Muscle of leg (tissue), 11 donors: ENCODE data around the gene PCSK6. TPM values are rescaled to one million over a fixed set of nuclear protein-coding genes. Genes with fewer than 3 reads are reported as not detected.

ENCODE experiments used
- DNase-seq: peaks from one replicate; pipeline ENCODE4 v3.0.0; 2013
- H3K27ac ChIP-seq: one replicate; pipeline ENCODE4 v1.5.1; 2013; ENCODE audit warnings: mild to moderate bottlenecking, low read length, control low read depth
- H3K27me3 ChIP-seq: one replicate; pipeline ENCODE4 v1.6.1; 2013; ENCODE audit warnings: low read length; ENCODE audit not compliant: control insufficient read depth, insufficient read depth
- H3K36me3 ChIP-seq: one replicate; pipeline ENCODE4 v1.6.1; 2013; ENCODE audit warnings: low read length; ENCODE audit not compliant: control insufficient read depth, insufficient read depth
- H3K4me1 ChIP-seq: one replicate; pipeline ENCODE4 v1.6.1; 2013; ENCODE audit warnings: low read length; ENCODE audit not compliant: control insufficient read depth, insufficient read depth
- H3K4me3 ChIP-seq: one replicate; pipeline ENCODE4 v1.5.1; 2013; ENCODE audit warnings: low read length, control low read depth
- H3K9me3 ChIP-seq: replicated peaks from 2 replicates; pipeline ENCODE4 v1.6.1; 2013; ENCODE audit warnings: low read depth, low read length; ENCODE audit not compliant: control insufficient read depth
- WGBS: methylation state at CpG from one replicate; pipeline ENCODE4 v1.1.5; 2013; ENCODE audit warnings: missing lambda C conversion rate; ENCODE audit not compliant: insufficient coverage; 5-methylcytosine and 5-hydroxymethylcytosine counted together
- polyA plus RNA-seq, 8 donors: library from polyadenylated mRNA; unstranded; fragments of 120-200 nt; gene quantifications; one replicate each; pipeline versions ENCODE4 v1.2.1 to v1.2.3, GENCODE V29; 2013; ENCODE audit warnings: inconsistent platforms in 1 of 8, low replicate concordance in 1 of 8; ENCODE audit not compliant: insufficient read length in 8 of 8, insufficient read depth in 1 of 8
- total RNA-seq: library from RNA; stranded (reverse); fragments of 120-200 nt; gene quantifications from one replicate; pipeline ENCODE4 v1.2.4, GENCODE V29; 2013

The PCSK6 gene
- total and polyA plus RNA-seq, 9 donors: 6.2 to 14.1 (median 9.5) TPM

- H3K9me3 ChIP-seq: no peaks in the 10 kb centered on the region
- no peak for DNase-seq
- no peaks in the 10 kb centered on the region for H3K4me1 ChIP-seq
- WGBS: no CpG with 5 or more reads among the region's 6 CpGs
- H3K27me3 ChIP-seq: peaks cover 10% of the 10 kb centered on the region
- H3K27ac ChIP-seq: no peak overlapping the region
- no peaks in the 10 kb centered on the region for H3K36me3 ChIP-seq
- H3K4me3 ChIP-seq: no peak overlapping the region
Measured at GRCh38 chr15:101431748-101432147, 57.8 kb downstream of the PCSK6 start.

GRCh38 chr15:101431301-101431700 is 58.2 kb downstream of the PCSK6 start:
- no peaks in the 10 kb centered on the region for H3K4me1 ChIP-seq
- no peak overlapping the region for H3K4me3 ChIP-seq
- no peak overlapping the region for H3K27ac ChIP-seq
- peaks cover 10% of the 10 kb centered on the region for H3K27me3 ChIP-seq
- WGBS: 68% methylated on average over 13 of the region's 15 CpGs
- H3K36me3 ChIP-seq: no peaks in the 10 kb centered on the region
- no peak for DNase-seq
- no peaks in the 10 kb centered on the region for H3K9me3 ChIP-seq

GRCh38 chr15:101429646-101430045 is 59.9 kb downstream of the PCSK6 start:
- H3K4me1 ChIP-seq: no peaks in the 10 kb centered on the region
- 84% methylated on average over 12 of the region's 18 CpGs for WGBS
- H3K27me3 ChIP-seq: peaks cover 5% of the 10 kb centered on the region
- H3K9me3 ChIP-seq: no peaks in the 10 kb centered on the region
- no peak overlapping the region for H3K27ac ChIP-seq
- no peak for DNase-seq
- H3K36me3 ChIP-seq: no peaks in the 10 kb centered on the region
- no peak overlapping the region for H3K4me3 ChIP-seq

GRCh38 chr15:101429191-101429590 is 60.3 kb downstream of the PCSK6 start:
- H3K4me3 ChIP-seq: no peak overlapping the region
- no peak overlapping the region for H3K27ac ChIP-seq
- no peaks in the 10 kb centered on the region for H3K4me1 ChIP-seq
- DNase-seq: no peak
- no peaks in the 10 kb centered on the region for H3K36me3 ChIP-seq
- no peaks in the 10 kb centered on the region for H3K9me3 ChIP-seq
- peaks cover 3% of the 10 kb centered on the region for H3K27me3 ChIP-seq
- 81% methylated on average over 3 of the region's 8 CpGs for WGBS

DNA sequence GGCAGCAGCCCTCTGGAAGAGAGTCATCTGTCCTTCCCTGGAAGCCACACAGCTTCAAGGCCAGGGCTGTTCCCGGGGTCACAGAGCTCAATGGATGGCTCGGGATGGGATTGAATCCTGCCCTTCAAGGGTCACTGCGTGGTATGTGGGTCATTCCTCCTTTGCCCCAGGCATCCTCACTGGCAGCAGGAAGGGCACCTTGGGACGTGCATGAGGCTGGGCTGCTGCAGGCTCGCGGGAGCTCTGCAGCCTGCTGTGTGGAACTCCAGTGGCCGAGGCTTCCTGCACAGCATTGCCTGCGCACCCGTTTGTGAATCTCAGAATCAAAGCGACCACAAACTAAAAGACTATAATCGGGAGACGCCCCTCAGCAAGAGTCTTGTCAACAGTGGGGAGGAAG is 60.7 kb downstream of the PCSK6 start:
- 85% methylated on average over 7 of the region's 12 CpGs for WGBS
- H3K9me3 ChIP-seq: no peaks in the 10 kb centered on the region
- H3K4me1 ChIP-seq: no peaks in the 10 kb centered on the region
- H3K4me3 ChIP-seq: no peak overlapping the region
- H3K27ac ChIP-seq: no peak overlapping the region
- H3K36me3 ChIP-seq: no peaks in the 10 kb centered on the region
- peaks cover 3% of the 10 kb centered on the region for H3K27me3 ChIP-seq
- DNase-seq: no peak

DNA sequence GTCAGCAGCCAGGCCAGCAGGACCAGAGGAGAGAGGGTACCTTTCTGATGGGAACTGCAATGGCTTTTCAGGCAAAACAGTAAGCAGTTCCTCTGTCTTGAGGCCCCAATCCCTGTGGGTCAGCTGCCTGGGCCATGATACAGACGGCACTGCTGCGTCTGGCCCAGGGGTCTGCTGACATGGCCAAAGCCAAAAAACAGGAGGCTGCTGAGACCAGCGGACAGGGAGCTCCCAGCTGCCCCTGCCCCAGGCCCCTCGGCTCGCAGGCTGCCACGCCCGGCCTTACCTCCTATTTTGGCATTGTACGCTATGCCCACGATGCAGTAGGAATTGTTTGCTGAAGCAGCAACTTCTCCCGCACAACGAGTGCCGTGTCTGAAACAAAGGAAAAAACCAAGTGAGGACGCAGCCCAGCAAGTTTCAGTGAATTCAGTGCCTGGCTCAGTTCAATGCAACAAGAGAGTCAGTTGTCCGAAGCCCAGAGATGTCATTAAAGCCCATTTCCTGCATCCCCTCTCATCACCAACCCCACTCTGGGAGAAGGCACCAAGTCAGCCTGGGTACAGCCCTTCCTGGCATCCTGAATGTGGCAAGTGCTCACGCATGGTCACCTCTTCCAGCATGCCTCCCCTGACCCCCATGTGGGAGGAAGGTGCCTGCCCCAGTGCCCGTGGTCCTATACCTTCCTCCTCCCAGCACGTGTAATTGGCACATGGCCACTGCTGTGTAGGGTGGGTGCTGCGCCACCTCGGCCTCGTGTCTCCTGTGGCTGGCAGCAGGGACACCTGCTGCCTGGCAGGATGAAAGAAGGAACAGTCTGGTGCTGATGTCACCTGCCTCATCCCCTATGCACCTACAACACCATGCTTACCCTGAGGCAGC is 61.7 kb downstream of the PCSK6 start:
- Histone ChIP-seq H3K9me3 (no peaks in the 10 kb centered on the region), H3K36me3 (no peaks in the 10 kb centered on the region), H3K27ac (no peak overlapping the region), H3K4me1 (no peaks in the 10 kb centered on the region), H3K27me3 (peaks cover 3% of the 10 kb centered on the region), H3K4me3 (no peak overlapping the region)
- no peak for DNase-seq
- WGBS: 77% methylated on average over 15 of the region's 20 CpGs

GRCh38 chr15:101426761-101427333 is 62.7 kb downstream of the PCSK6 start:
- no peak for DNase-seq
- Histone ChIP-seq H3K36me3 (no peaks in the 10 kb centered on the region), H3K27me3 (peaks cover 3% of the 10 kb centered on the region), H3K4me1 (no peaks in the 10 kb centered on the region), H3K4me3 (no peak overlapping the region), H3K27ac (no peak overlapping the region), H3K9me3 (no peaks in the 10 kb centered on the region)
- whole genome bisulfite sequencing: 69% methylated on average over 15 of the region's 17 CpGs

GRCh38 chr15:101425787-101426365 is 63.6 kb downstream of the PCSK6 start:
- no peak overlapping the region for H3K4me3 ChIP-seq
- H3K9me3 ChIP-seq: no peaks in the 10 kb centered on the region
- no peak overlapping the region for H3K27ac ChIP-seq
- no peaks in the 10 kb centered on the region for H3K36me3 ChIP-seq
- no peak for DNase-seq
- H3K27me3 ChIP-seq: no peaks in the 10 kb centered on the region
- H3K4me1 ChIP-seq: no peaks in the 10 kb centered on the region
- 71% methylated on average over 4 of the region's 9 CpGs for WGBS

DNA sequence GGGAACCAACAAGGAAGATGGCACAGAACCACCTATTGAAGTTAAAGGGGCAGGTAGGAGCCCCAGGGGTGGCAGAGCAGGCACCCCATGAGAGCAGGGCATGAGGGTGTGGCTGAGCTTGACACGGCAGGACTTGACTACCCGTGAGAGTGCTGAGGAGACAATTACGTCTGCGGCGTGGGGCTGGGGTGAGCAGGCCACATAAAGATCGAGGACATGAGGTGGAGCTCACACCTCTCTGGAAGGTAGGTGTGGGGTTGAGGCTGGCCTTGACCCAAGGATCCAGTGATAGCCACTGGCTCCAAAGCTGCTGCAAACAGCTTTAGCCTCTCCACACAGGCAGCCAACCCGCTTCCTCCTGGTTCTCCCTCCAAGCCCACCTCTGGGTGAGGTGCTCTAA is 64.5 kb downstream of the PCSK6 start:
- H3K27me3 ChIP-seq: no peaks in the 10 kb centered on the region
- WGBS: 73% methylated on average over 7 of the region's 7 CpGs
- no peak for DNase-seq
- H3K36me3 ChIP-seq: no peaks in the 10 kb centered on the region
- no peak overlapping the region for H3K27ac ChIP-seq
- H3K4me3 ChIP-seq: no peak overlapping the region
- no peaks in the 10 kb centered on the region for H3K9me3 ChIP-seq
- no peaks in the 10 kb centered on the region for H3K4me1 ChIP-seq

- H3K4me3 ChIP-seq: no peak overlapping the region
- H3K27ac ChIP-seq: no peak overlapping the region
- 100% methylated on average over 2 of the region's 4 CpGs for WGBS
- peaks cover 2% of the 10 kb centered on the region for H3K27me3 ChIP-seq
- no peaks in the 10 kb centered on the region for H3K4me1 ChIP-seq
- H3K36me3 ChIP-seq: no peaks in the 10 kb centered on the region
- no peak for DNase-seq
- no peaks in the 10 kb centered on the region for H3K9me3 ChIP-seq
Measured at GRCh38 chr15:101420232-101420631, 69.3 kb downstream of the PCSK6 start.
